Prostate gland (tissue), 2 donors: ENCODE data around the gene ZBTB43. TPM values are rescaled to one million over a fixed set of nuclear protein-coding genes. Genes with fewer than 3 reads are reported as not detected.
"Not testable (repeated sequence)": the region's sequence is repeated elsewhere in the genome, so short reads cannot be mapped to it uniquely, and the experiment has no call there.

ENCODE experiments used
- DNase-seq: peaks from one replicate; pipeline ENCODE4 v3.0.0-alpha.2; 2019; ENCODE audit warnings: low spot score
- H3K27ac ChIP-seq, 2 donors: fragments of 200-600 bp; sonication (generic); 2 replicates each; pipeline ENCODE4 v1.5.1; 2017 to 2019
- H3K27me3 ChIP-seq: fragments of 200-600 bp; sonication (generic); replicated peaks from 2 replicates; pipeline ENCODE4 v1.5.1; 2019; ENCODE audit not compliant: insufficient read depth
- H3K36me3 ChIP-seq, 2 donors: fragments of 200-600 bp; sonication (generic); 1 replicate in 1 of 2; 2 replicates in 1 of 2; pipeline versions ENCODE4 v1.5.1 to v1.8.1; 2017 to 2019
- H3K4me1 ChIP-seq: fragments of 200-600 bp; sonication (generic); replicated peaks from 2 replicates; pipeline ENCODE4 v1.5.1; 2019
- H3K4me3 ChIP-seq, 2 donors: fragments of 200-600 bp; sonication (generic); 2 replicates each; pipeline ENCODE4 v1.5.1; 2017 to 2019
- H3K9me3 ChIP-seq: fragments of 200-600 bp; sonication (generic); 2 replicates; pipeline ENCODE4 v1.5.1; 2017
- POLR2A ChIP-seq: fragments of 450-650 bp; IDR thresholded peaks from one replicate; pipeline ENCODE4 v1.6.1; 2016; ENCODE audit warnings: antibody characterized with exemption, mild to moderate bottlenecking
- POLR2AphosphoS5 ChIP-seq: sonication (generic); formaldehyde crosslinking; IDR thresholded peaks from one replicate; pipeline ENCODE4 v1.6.1; 2017; ENCODE audit warnings: antibody characterized with exemption
- WGBS: methylation state at CpG from one replicate; pipeline ENCODE4 v1.1.5; 2018; 5-methylcytosine and 5-hydroxymethylcytosine counted together
- intact Hi-C: fragments of 100-400 bp; cut with DNase I; formaldehyde crosslinking; loops from one replicate; pipeline ENCODE4 v1.14.2; 2022
- total RNA-seq, 2 donors: library from RNA; depleted of rRNA; stranded (reverse); fragments of >200 nt; gene quantifications; one replicate each; pipeline ENCODE4 v1.1.0, GENCODE V29; 2016
- TF ChIP-seq, protein P1 (sequence below), 4 experiments: fragments of 200-600 bp in 2 of 4; fragments of 450-650 bp in 2 of 4; sonication (generic) in 2 of 4; IDR thresholded peaks; 1 replicate in 3 of 4; 2 replicates in 1 of 4; pipeline ENCODE4 v1.5.1; 2016 to 2019; ENCODE audit warnings: antibody characterized with exemption in 4 of 4, mild to moderate bottlenecking in 2 of 4, moderate library complexity in 2 of 4

The ZBTB43 gene
- total RNA-seq, 2 donors from 2014 or later: 30.0 to 118 TPM

DNA sequence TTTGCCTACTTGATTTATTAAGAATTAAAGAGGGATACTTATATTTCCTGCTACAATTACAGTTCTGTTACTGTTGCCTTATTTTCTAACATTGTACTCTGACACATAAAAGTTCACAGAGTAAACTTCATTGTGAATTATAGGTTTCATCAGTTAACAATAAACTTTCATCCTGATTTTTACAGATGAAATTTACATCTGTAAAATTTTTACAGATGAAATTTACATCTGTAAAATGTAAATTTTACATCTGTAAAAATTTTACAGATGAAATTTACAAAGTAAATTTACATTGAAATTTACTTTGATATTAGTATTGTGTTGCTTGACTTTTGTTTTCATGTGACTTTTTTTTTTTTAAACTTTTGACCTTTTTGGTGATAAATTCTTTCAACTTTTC is 9.3 kb downstream of the ZBTB43 start:
- Histone ChIP-seq H3K4me3 (no peak overlapping the region), H3K9me3 (no peaks in the 10 kb centered on the region), H3K27ac (no peak overlapping the region), H3K4me1 (no peaks in the 10 kb centered on the region), H3K27me3 (no peaks in the 10 kb centered on the region), H3K36me3 (no peaks in the 10 kb centered on the region)
- intact Hi-C loops: no loop called here
- TF ChIP-seq, protein P1, sequence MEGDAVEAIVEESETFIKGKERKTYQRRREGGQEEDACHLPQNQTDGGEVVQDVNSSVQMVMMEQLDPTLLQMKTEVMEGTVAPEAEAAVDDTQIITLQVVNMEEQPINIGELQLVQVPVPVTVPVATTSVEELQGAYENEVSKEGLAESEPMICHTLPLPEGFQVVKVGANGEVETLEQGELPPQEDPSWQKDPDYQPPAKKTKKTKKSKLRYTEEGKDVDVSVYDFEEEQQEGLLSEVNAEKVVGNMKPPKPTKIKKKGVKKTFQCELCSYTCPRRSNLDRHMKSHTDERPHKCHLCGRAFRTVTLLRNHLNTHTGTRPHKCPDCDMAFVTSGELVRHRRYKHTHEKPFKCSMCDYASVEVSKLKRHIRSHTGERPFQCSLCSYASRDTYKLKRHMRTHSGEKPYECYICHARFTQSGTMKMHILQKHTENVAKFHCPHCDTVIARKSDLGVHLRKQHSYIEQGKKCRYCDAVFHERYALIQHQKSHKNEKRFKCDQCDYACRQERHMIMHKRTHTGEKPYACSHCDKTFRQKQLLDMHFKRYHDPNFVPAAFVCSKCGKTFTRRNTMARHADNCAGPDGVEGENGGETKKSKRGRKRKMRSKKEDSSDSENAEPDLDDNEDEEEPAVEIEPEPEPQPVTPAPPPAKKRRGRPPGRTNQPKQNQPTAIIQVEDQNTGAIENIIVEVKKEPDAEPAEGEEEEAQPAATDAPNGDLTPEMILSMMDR (IDR thresholded peaks at IDR 0.05): no peak
- TF ChIP-seq POLR2A: no peak
- TF ChIP-seq POLR2AphosphoS5: no peak
- no peak for DNase-seq

GRCh38 chr9:126817615-126818014 is 12.8 kb downstream of the ZBTB43 start:
- DNase-seq, H3K27ac ChIP-seq: not testable (repeated sequence)
- 97% methylated on average over 7 of the region's 7 CpGs for WGBS

DNA sequence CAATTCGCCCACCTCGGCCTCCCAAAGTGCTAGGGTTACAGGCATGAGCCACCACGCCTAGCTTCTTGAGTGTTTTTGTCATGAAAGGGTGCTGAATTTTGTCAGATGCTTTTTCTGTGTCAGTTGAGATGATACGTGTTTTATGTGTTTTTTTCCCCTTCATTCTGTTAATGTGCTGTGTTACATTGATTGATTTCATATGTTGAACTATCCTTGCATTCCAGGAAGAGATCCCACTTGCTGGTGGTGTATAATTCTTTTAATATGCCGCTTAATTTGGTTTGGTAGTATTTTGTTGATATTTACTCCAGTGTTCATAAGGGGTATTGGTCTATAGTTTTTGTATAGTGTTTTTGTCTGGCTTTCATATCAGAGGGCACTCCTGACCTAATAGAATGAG is 13.6 kb downstream of the ZBTB43 start:
- Histone ChIP-seq H3K27ac (no peak overlapping the region), H3K27me3 (no peaks in the 10 kb centered on the region), H3K36me3 (no peaks in the 10 kb centered on the region), H3K4me1 (no peaks in the 10 kb centered on the region), H3K9me3 (no peaks in the 10 kb centered on the region), H3K4me3 (no peak overlapping the region)
- WGBS: 94% methylated on average over 5 of the region's 5 CpGs
- DNase-seq: no peak
- intact Hi-C loops: no loop called here
- TF ChIP-seq POLR2AphosphoS5 (no peak), POLR2A (no peak)
- TF ChIP-seq, protein P1 (IDR thresholded peaks at IDR 0.05): no peak

More at GRCh38 chr9:126817615-126818014, 12.8 kb downstream of the ZBTB43 start:
- intact Hi-C loops, H3K9me3 ChIP-seq, H3K4me1 ChIP-seq, H3K27me3 ChIP-seq, H3K4me3 ChIP-seq, H3K36me3 ChIP-seq: not testable (repeated sequence)

- Histone ChIP-seq H3K27ac (no peak overlapping the region), H3K27me3 (no peaks in the 10 kb centered on the region), H3K9me3 (no peaks in the 10 kb centered on the region), H3K4me3 (no peak overlapping the region), H3K36me3 (no peaks in the 10 kb centered on the region), H3K4me1 (no peaks in the 10 kb centered on the region)
- intact Hi-C loops: no loop called here
- DNase-seq: no peak
- no peak for TF ChIP-seq POLR2AphosphoS5
- TF ChIP-seq, protein P1 (IDR thresholded peaks at IDR 0.05): no peak
- TF ChIP-seq POLR2A: no peak
- 100% methylated on average over 1 of the region's 1 CpG for WGBS
Observed at GRCh38 chr9:126819482-126819881, 14.6 kb downstream of the ZBTB43 start.

DNA sequence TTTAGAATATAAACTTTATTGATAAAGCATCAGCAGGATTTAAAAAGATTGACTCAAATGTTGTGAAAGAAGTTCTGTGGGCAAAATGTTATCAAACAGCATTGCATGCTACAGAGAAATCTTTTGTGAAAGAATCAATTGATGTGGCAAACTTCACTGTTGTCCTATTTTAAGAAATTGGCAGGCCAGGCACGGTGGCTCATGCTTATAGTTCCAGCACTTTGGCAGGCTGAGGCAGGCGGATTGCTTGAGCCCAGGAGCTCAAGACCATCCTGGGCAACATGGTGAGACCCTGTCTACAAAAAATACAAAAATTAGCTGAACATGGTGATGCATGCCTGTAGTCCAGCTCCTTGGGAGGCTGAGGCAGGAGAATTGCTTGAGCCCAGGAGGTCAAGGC is 17.4 kb downstream of the ZBTB43 start:
- 51% methylated on average over 2 of the region's 2 CpGs for WGBS
- no peak for DNase-seq

More for the DNA sequence above, 17.4 kb downstream of the ZBTB43 start:
- H3K4me3 ChIP-seq: no peak overlapping the region
- H3K9me3 ChIP-seq: no peaks in the 10 kb centered on the region
- no peaks in the 10 kb centered on the region for H3K27me3 ChIP-seq
- H3K36me3 ChIP-seq: no peaks in the 10 kb centered on the region
- H3K4me1 ChIP-seq: no peaks in the 10 kb centered on the region
- no peak overlapping the region for H3K27ac ChIP-seq
- no peak for TF ChIP-seq POLR2A
- TF ChIP-seq, protein P1 (IDR thresholded peaks at IDR 0.05): no peak
- TF ChIP-seq POLR2AphosphoS5: no peak
- intact Hi-C loops: no loop called here
